Measurements from ENCODE around the gene LRBA. TPM values are rescaled to one million over a fixed set of nuclear protein-coding genes. Genes with fewer than 3 reads are reported as not detected.

The LRBA gene
- polyA plus RNA-seq, 1 of the 3 experiments (the other 2 are of a cell fraction) = 11.4 TPM

DNA sequence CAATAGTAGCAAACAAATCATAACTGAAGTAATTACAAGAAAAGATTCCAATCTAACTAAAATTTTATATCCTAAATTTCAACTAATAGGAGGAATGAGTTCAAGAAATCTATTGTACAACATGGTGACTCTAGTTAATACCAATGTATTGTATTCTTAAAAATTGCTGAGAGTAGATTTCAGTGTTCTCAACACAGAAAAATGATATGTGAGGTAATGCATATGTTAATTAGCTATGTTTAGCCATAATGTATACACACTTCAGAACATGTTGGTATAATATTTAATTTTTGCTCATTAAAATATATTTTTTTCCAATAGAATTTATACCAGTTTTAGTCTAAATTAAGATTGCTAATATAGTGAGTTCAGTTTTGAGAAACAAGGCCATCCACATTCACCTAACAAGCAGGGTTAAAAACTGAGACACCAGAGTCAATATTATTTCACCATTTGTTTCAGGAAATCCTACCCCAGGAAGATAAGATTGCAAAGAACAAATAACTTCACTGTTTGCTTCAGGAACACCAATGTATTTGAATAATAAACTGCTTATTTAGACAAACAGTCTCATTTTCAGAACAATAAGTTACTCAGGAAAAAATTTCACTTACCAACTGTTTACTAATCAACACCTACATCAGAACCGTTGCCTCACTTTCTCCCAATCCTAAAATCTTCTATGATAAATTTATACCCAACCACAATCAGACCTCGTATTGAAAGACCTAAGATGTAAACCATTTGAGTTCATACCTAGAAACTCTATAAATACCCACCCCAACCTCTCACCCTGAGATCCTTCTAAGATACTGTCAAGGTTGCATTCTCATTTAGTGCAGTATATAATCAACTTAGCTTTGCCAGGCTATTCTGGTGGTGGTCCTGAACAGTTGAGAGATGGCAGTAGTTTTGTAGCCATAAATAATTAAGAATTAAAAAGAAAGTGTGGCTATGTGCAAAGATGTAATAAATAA is 300.3 kb downstream of the LRBA start:
- Histone ChIP-seq H3K27me3 (ENCODE audit: insufficient read depth) (no peaks in the 10 kb centered on the region), H3F3A (replicated peaks; ENCODE audit: insufficient read depth) (no peaks in the 10 kb centered on the region), H3K4me1 (ENCODE audit: control insufficient read depth in 1 of 2, insufficient read depth in 2 of 2, low read depth in 1 of 2, low read length in 1 of 2) (no peaks in the 10 kb centered on the region), H3K9ac (no peak overlapping the region), H3K4me3 (ENCODE audit: low read depth in 2 of 2, low read length in 1 of 2) (no peak overlapping the region), H2AFZ (ENCODE audit: low read depth) (no peak overlapping the region), H3K27ac (ENCODE audit: low read depth in 2 of 2, low read length in 1 of 2) (no peak overlapping the region), H3K79me2 (ENCODE audit: insufficient read depth) (no peaks in the 10 kb centered on the region), H4K20me1 (ENCODE audit: insufficient read depth) (no peaks in the 10 kb centered on the region), H3K4me2 (no peak overlapping the region), H3K36me3 (replicated peaks in 1 of 2; ENCODE audit: control insufficient read depth in 1 of 2, insufficient read depth in 2 of 2, low read length in 1 of 2) (peaks cover 0 to 2% of the 10 kb centered on the region in 2 experiments), H3K9me2 (no peaks in the 10 kb centered on the region), H3K9me3 (no peaks in the 10 kb centered on the region)
- no peak for TF ChIP-seq FOXJ3 (CRISPR knock-in tag; IDR thresholded peaks at IDR 0.05)
- TF ChIP-seq SIN3A (IDR thresholded peaks at IDR 0.05; ENCODE audit: borderline replicate concordance, low read depth, low read length) = no peak
- TF ChIP-seq, protein P1, sequence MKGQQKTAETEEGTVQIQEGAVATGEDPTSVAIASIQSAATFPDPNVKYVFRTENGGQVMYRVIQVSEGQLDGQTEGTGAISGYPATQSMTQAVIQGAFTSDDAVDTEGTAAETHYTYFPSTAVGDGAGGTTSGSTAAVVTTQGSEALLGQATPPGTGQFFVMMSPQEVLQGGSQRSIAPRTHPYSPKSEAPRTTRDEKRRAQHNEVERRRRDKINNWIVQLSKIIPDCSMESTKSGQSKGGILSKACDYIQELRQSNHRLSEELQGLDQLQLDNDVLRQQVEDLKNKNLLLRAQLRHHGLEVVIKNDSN (IDR thresholded peaks at IDR 0.05; ENCODE audit: borderline replicate concordance, low read depth) = no peak
- no peak for TF ChIP-seq TEAD4 (IDR thresholded peaks at IDR 0.05; ENCODE audit: borderline replicate concordance, insufficient read depth)
- no peak for TF ChIP-seq JUND (IDR thresholded peaks at IDR 0.05)
- no peak for TF ChIP-seq POLR2AphosphoS5 (IDR thresholded peaks at IDR 0.05; ENCODE audit: low read depth, low read length)
- no peak for TF ChIP-seq YY1 (IDR thresholded peaks at IDR 0.05; ENCODE audit: low read depth)
- TF ChIP-seq, protein P2, sequence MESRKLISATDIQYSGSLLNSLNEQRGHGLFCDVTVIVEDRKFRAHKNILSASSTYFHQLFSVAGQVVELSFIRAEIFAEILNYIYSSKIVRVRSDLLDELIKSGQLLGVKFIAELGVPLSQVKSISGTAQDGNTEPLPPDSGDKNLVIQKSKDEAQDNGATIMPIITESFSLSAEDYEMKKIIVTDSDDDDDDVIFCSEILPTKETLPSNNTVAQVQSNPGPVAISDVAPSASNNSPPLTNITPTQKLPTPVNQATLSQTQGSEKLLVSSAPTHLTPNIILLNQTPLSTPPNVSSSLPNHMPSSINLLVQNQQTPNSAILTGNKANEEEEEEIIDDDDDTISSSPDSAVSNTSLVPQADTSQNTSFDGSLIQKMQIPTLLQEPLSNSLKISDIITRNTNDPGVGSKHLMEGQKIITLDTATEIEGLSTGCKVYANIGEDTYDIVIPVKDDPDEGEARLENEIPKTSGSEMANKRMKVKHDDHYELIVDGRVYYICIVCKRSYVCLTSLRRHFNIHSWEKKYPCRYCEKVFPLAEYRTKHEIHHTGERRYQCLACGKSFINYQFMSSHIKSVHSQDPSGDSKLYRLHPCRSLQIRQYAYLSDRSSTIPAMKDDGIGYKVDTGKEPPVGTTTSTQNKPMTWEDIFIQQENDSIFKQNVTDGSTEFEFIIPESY (IDR thresholded peaks at IDR 0.05; ENCODE audit: borderline replicate concordance, low read depth) = no peak
- TF ChIP-seq RAD21 (IDR thresholded peaks at IDR 0.05; ENCODE audit: low read length) = no peak
- TF ChIP-seq MXI1 (IDR thresholded peaks at IDR 0.05; ENCODE audit: low read depth, low read length) = no peak
- no peak for TF ChIP-seq EZH2phosphoT487 (IDR thresholded peaks at IDR 0.05; ENCODE audit: borderline replicate concordance, low read depth)
- TF ChIP-seq CHD2 (IDR thresholded peaks at IDR 0.05; ENCODE audit: low read length, partially characterized antibody) = no peak
- ChIA-PET POLR2A (no interaction called here), CTCF (no interaction called here)
- no peak for DNase-seq
- WGBS (ENCODE audit: low lambda C conversion rate) = 96% methylated on average over 2 of the region's 2 CpGs

DNA sequence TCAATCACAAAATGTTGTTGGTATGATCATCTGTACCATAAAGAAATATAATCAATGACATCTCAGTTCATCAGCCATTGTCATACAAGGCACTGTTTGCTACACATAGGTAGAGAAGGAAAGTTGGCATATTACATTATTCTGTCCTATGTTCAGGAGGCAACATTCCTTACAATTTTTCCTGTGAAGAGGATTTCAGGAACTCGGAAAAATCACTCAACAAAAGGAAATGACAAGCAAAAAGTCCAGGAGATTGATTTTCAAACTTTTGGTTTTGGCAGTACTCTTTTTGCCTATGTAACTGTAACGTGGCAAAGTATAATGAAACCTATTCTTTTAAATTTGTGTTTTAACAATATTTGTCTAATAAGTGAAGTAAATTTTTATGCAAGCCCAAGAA is 301.8 kb downstream of the LRBA start:
- Histone ChIP-seq H3K27ac (ENCODE audit: low read depth in 2 of 2, low read length in 1 of 2) (no peak overlapping the region), H3K79me2 (ENCODE audit: insufficient read depth) (no peaks in the 10 kb centered on the region), H3K4me3 (ENCODE audit: low read depth in 2 of 2, low read length in 1 of 2) (no peak overlapping the region), H3K36me3 (replicated peaks in 1 of 2; ENCODE audit: control insufficient read depth in 1 of 2, insufficient read depth in 2 of 2, low read length in 1 of 2) (peaks cover 0 to 2% of the 10 kb centered on the region in 2 experiments), H3F3A (replicated peaks; ENCODE audit: insufficient read depth) (no peaks in the 10 kb centered on the region), H2AFZ (ENCODE audit: low read depth) (no peak overlapping the region), H3K9ac (no peak overlapping the region), H3K9me2 (no peaks in the 10 kb centered on the region), H3K4me1 (ENCODE audit: control insufficient read depth in 1 of 2, insufficient read depth in 2 of 2, low read depth in 1 of 2, low read length in 1 of 2) (no peaks in the 10 kb centered on the region; a peak in 1 of 4 replicates), H3K9me3 (no peaks in the 10 kb centered on the region), H4K20me1 (ENCODE audit: insufficient read depth) (no peaks in the 10 kb centered on the region), H3K27me3 (ENCODE audit: insufficient read depth) (no peaks in the 10 kb centered on the region), H3K4me2 (no peak overlapping the region)
- ChIA-PET CTCF (no interaction called here), POLR2A (no interaction called here)
- no peak for DNase-seq
- WGBS (ENCODE audit: low lambda C conversion rate) = 89% methylated on average over 2 of the region's 2 CpGs
- TF ChIP-seq TCF12 (IDR thresholded peaks at IDR 0.05) (no peak), CHD2 (IDR thresholded peaks at IDR 0.05; ENCODE audit: low read length, partially characterized antibody) (no peak), RXRA (IDR thresholded peaks at IDR 0.05; ENCODE audit: borderline replicate concordance, low read depth) (no peak), RCOR1 (IDR thresholded peaks at IDR 0.05; ENCODE audit: low read length) (no peak)

All from SK-N-SH (cell line).